HepG2 (cell line): ENCODE results near the gene MPO. TPM values are rescaled to one million over a fixed set of nuclear protein-coding genes. Genes with fewer than 3 reads are reported as not detected.

Source experiments
- ATAC-seq: fragments of 200-7000 bp; cut with Tn5 transposase; 3 replicates; pipeline ENCODE4 v1.9.1; 2020; ENCODE audit warnings: mild to moderate bottlenecking, moderate library complexity
- BruUV-seq: library from RNA; stranded (reverse); fragments of 400-500 nt; replicated peaks from 2 replicates; lab custom pipeline; 2021; lab: Mats Ljungman, UMichigan
- CTCF ChIA-PET: fragments of 300-600 bp; formaldehyde crosslinking; extraction: SDS; loops from one replicate; lab custom pipeline; 2021; ENCODE audit warnings: low total read pairs, inconsistent platforms, low intra/inter-chr PET ratio; lab: Yijun Ruan, JAX
- POLR2A ChIA-PET: fragments of 350-600 bp; sonication (Branson Sonifier 250); formaldehyde crosslinking; loops from one replicate; lab custom pipeline; 2020; ENCODE audit warnings: antibody characterized with exemption, inconsistent platforms; lab: Yijun Ruan, JAX
- DNase-seq: peaks from one replicate; pipeline ENCODE4 v3.0.0-alpha.2; 2015; ENCODE audit warnings: low spot score
- FAIRE-seq: peaks from 3 replicates; lab custom pipeline; 2011; peaks lifted over from hg19 to GRCh38; lab: Jason Lieb, UNC
- H2AFZ ChIP-seq: one replicate; pipeline ENCODE4 v1.6.1; 2011; ENCODE audit warnings: low read length, inconsistent platforms
- H3K27ac ChIP-seq: fragments of 300-600 bp; 3 replicates; pipeline ENCODE4 v1.8.0; 2011; ENCODE audit warnings: mixed run types, mild to moderate bottlenecking, mixed read lengths, low read length, inconsistent platforms; ENCODE audit not compliant: insufficient read depth; ENCODE audit errors: extremely low read length
- H3K27me3 ChIP-seq, 2 experiments: fragments of 200-600 bp in 1 of 2; 2 replicates in 1 of 2; 3 replicates in 1 of 2; pipeline versions ENCODE4 v1.6.0 to v1.8.0; 2011; ENCODE audit warnings: low read length in 2 of 2, mild to moderate bottlenecking in 2 of 2, moderate library complexity in 2 of 2, inconsistent platforms in 1 of 2; ENCODE audit not compliant: insufficient read depth in 2 of 2, control insufficient read depth in 1 of 2
- H3K36me3 ChIP-seq, 2 experiments: fragments of 200-600 bp in 1 of 2; replicated peaks in 1 of 2; 2 replicates in 1 of 2; 3 replicates in 1 of 2; pipeline versions ENCODE4 v1.5.1 to v1.8.0; 2011; ENCODE audit warnings: low read length in 2 of 2, inconsistent platforms in 1 of 2; ENCODE audit not compliant: insufficient read depth in 2 of 2, control insufficient read depth in 1 of 2
- H3K4me1 ChIP-seq: 2 replicates; pipeline ENCODE4 v1.5.1; 2012; ENCODE audit warnings: low read length, inconsistent platforms; ENCODE audit not compliant: insufficient read depth
- H3K4me2 ChIP-seq: 2 replicates; pipeline ENCODE4 v1.6.0; 2011; ENCODE audit warnings: low read depth, low read length, inconsistent platforms
- H3K4me3 ChIP-seq, 3 experiments: fragments of 200-600 bp in 1 of 3; sonication (generic), shearing (Covaris generic) in 1 of 3; replicated peaks in 1 of 3; 2 replicates each; pipeline ENCODE4 v1.5.1; 2011 to 2016; ENCODE audit warnings: low read length in 3 of 3, inconsistent platforms in 2 of 3, low read depth in 2 of 3, mild to moderate bottlenecking in 2 of 3, control low read depth in 1 of 3, mixed read lengths in 1 of 3; ENCODE audit not compliant: insufficient read depth in 1 of 3
- H3K79me2 ChIP-seq: one replicate; pipeline ENCODE4 v1.6.1; 2011; ENCODE audit warnings: low read length, inconsistent platforms; ENCODE audit not compliant: insufficient read depth
- H3K9ac ChIP-seq: 2 replicates; pipeline ENCODE4 v1.6.0; 2011; ENCODE audit warnings: mild to moderate bottlenecking, low read depth, low read length, inconsistent platforms; ENCODE audit not compliant: insufficient read depth
- H3K9me3 ChIP-seq: 2 replicates; pipeline ENCODE4 v1.5.1; 2012; ENCODE audit warnings: mild to moderate bottlenecking, low read length
- H4K20me1 ChIP-seq: 2 replicates; pipeline ENCODE4 v1.6.0; 2011; ENCODE audit warnings: inconsistent platforms, mild to moderate bottlenecking, low read length, moderate library complexity; ENCODE audit not compliant: insufficient read depth
- RFX1 ChIP-seq: fragments of 450-650 bp; IDR thresholded peaks from 2 replicates; pipeline ENCODE4 v1.6.1; 2017
- TAF15 ChIP-seq: fragments of 200-400 bp; formaldehyde crosslinking; IDR thresholded peaks from one replicate; pipeline ENCODE4 v1.6.1; 2018; ENCODE audit warnings: mild to moderate bottlenecking, low read depth, low read length; ENCODE audit not compliant: poor library complexity, severe bottlenecking
- TCF12 ChIP-seq, 2 experiments: fragments of 450-650 bp in 1 of 2; sonication (generic) in 1 of 2; formaldehyde crosslinking in 1 of 2; IDR thresholded peaks; 2 replicates each; pipeline versions ENCODE4 v1.6.1 to v1.8.0; 2017 to 2022; ENCODE audit warnings: antibody characterized with exemption in 1 of 2, mild to moderate bottlenecking in 1 of 2, missing genetic modification reagents in 1 of 2, moderate library complexity in 1 of 2
- UBTF ChIP-seq: sonication (generic); formaldehyde crosslinking; IDR thresholded peaks from 2 replicates; pipeline ENCODE4 v1.4.0; 2020; ENCODE audit warnings: mild to moderate bottlenecking, missing genetic modification reagents
- WGBS: methylation state at CpG from one replicate; pipeline ENCODE4 v1.1.6; 2017; ENCODE audit warnings: low lambda C conversion rate; 5-methylcytosine and 5-hydroxymethylcytosine counted together
- in situ Hi-C: cut with HindIII; loops from 2 replicates; pipeline ENCODE4 v1.10.0; 2017; ENCODE audit warnings: low pct_unique_long_range_greater_than_20kb; ENCODE audit not compliant: extremely low pct_ligation_motif_present
- intact Hi-C: fragments of 100-400 bp; cut with micrococcal nuclease; formaldehyde crosslinking; loops from one replicate; pipeline ENCODE4 v1.10.0; 2022; ENCODE audit not compliant: unreplicated experiment
- polyA plus RNA-seq, 8 experiments: library from polyadenylated mRNA; depleted of rRNA in 3 of 8; stranded (reverse) in 7 of 8; unstranded in 1 of 8; fragments of >200 nt; fragmentation: Illumina TruSeq in 4 of 8; extraction: Trizol in 4 of 8; gene quantifications; 2 replicates each; pipeline versions ENCODE4 v1.2.1 to v1.2.3, GENCODE V29; 2011 to 2016; ENCODE audit warnings: low read depth in 4 of 8, missing spikeins in 1 of 8, mixed read lengths in 1 of 8; ENCODE audit not compliant: insufficient read depth in 1 of 8
- total RNA-seq, 5 experiments: library from RNA; depleted of rRNA; stranded (reverse); fragments of >200 nt; fragmentation: Illumina TruSeq; extraction: Trizol; gene quantifications; 2 replicates each; pipeline ENCODE4 v1.2.3, GENCODE V29; 2016; ENCODE audit warnings: low read depth in 1 of 5
- TF ChIP-seq, protein P1 (sequence below): IDR thresholded peaks from 2 replicates; pipeline ENCODE4 v1.6.1; 2016; ENCODE audit warnings: mild to moderate bottlenecking, missing biosample characterization, missing genetic modification reagents

MPO gene
- total and polyA plus RNA-seq, 2 of the 13 experiments (the other 11 are each of a cell fraction or from before 2014, with no cell fraction given): not detected

DNA sequence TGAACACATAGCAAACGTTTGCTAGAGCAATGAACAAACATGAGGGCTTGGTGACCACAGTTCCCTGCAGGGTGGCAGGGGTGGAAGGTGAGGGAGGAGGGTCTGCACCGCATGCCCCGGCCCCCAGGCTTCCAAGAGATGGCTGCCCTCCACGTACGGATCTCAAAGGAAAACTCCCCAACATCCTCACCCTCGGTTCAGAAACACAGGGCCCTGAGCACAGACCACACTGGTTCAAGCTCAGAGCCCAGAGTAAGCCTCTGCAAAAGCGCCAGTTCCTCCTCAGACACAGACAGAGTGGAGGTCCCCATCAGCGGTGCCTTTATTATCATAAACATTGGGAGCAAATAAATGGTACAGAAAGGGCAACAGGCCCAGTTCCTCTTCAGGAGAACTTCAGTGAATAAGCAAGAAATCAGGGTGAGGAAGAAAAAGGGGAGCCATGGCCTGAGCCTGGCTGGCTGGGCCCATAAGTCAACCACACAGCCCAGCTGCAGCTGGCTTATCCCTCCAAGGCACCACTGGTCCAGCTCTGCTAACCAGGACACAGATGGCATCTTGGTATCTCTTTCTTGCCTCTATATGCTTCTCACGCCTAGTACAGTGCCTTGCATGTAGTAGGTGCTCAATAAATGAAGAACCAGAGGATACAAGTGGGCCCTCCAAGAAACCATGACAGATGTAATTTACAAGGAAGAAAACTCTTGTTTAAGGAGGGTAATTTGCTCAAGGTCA, 11.0 kb downstream of the MPO start:
- no TSS peak for BruUV-seq
- peaks cover 4 to 58% of the 10 kb centered on the region in 2 experiments; a peak in 4 of 5 replicates for H3K27me3 ChIP-seq

More for the DNA sequence above, 11.0 kb downstream of the MPO start:
- ChIA-PET CTCF (no interaction called here), POLR2A (no interaction called here)
- intact Hi-C loops (no loop called here), in situ Hi-C loops (no loop called here)
- H3K9me3 ChIP-seq: no peaks in the 10 kb centered on the region
- H3K4me1 ChIP-seq: no peaks in the 10 kb centered on the region
- no peaks in the 10 kb centered on the region for H3K79me2 ChIP-seq
- TF ChIP-seq RFX1: no peak
- no peak for TF ChIP-seq TCF12 (IDR thresholded peaks at IDR 0.05)
- no peak for TF ChIP-seq TCF12 (CRISPR knock-in tag; IDR thresholded peaks at IDR 0.05)
- TF ChIP-seq TAF15: no peak
- TF ChIP-seq UBTF (CRISPR knock-in tag): no peak
- TF ChIP-seq, protein P1, sequence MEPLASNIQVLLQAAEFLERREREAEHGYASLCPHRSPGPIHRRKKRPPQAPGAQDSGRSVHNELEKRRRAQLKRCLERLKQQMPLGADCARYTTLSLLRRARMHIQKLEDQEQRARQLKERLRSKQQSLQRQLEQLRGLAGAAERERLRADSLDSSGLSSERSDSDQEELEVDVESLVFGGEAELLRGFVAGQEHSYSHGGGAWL (CRISPR knock-in tag): no peak
- H3K27ac ChIP-seq: no peak overlapping the region
- 24% methylated on average over 9 of the region's 9 CpGs for WGBS
- no peak for FAIRE-seq
- no peak for ATAC-seq
- no peak overlapping the region for H3K4me2 ChIP-seq
- no peak overlapping the region for H2AFZ ChIP-seq
- H3K36me3 ChIP-seq: no peaks in the 10 kb centered on the region
- no peaks in the 10 kb centered on the region for H4K20me1 ChIP-seq
- H3K4me3 ChIP-seq: no peak overlapping the region
- no peak overlapping the region for H3K9ac ChIP-seq
- DNase-seq: no peak
